K562 (cell line): ENCODE results near the gene SLC2A8. TPM values are rescaled to one million over a fixed set of nuclear protein-coding genes. Genes with fewer than 3 reads are reported as not detected.
A peak's percentile ranks its signal among the peaks of the same experiment; 100 is the strongest.

Experiments used
- CBX3 ChIP-seq, 2 experiments: IDR thresholded peaks; 1 replicate in 1 of 2; 2 replicates in 1 of 2; pipeline ENCODE4 v1.6.1; 2012; ENCODE audit warnings: inconsistent platforms in 2 of 2, low read length in 2 of 2, borderline replicate concordance in 1 of 2, control low read depth in 1 of 2
- CTBP1 ChIP-seq: fragments of 450-650 bp; IDR thresholded peaks from 2 replicates; pipeline ENCODE4 v1.6.1; 2016; ENCODE audit warnings: borderline replicate concordance
- DDX20 ChIP-seq: fragments of 450-650 bp; IDR thresholded peaks from 2 replicates; pipeline ENCODE4 v1.6.1; 2016; ENCODE audit warnings: missing genetic modification characterization, low read depth, mild to moderate bottlenecking, missing compliant biosample characterization, moderate library complexity
- MIER1 ChIP-seq: fragments of 450-650 bp; IDR thresholded peaks from 2 replicates; pipeline ENCODE4 v1.6.1; 2016; ENCODE audit warnings: antibody characterized with exemption, mild to moderate bottlenecking, low read depth
- XRCC5 ChIP-seq: fragments of 200-400 bp; formaldehyde crosslinking; IDR thresholded peaks from 2 replicates; pipeline ENCODE4 v1.6.1; 2017; ENCODE audit warnings: low read depth, mild to moderate bottlenecking, low read length
- ZBTB7A ChIP-seq: IDR thresholded peaks from 2 replicates; pipeline ENCODE4 v1.6.1; 2011; ENCODE audit warnings: low read depth, mild to moderate bottlenecking, low read length, moderate library complexity, borderline replicate concordance; ENCODE audit not compliant: control insufficient read depth
- ZNF197 ChIP-seq: fragments of 200-800 bp; sonication (Bioruptor generic); IDR thresholded peaks from 2 replicates; pipeline ENCODE4 v1.6.1; 2016; ENCODE audit warnings: low read depth, missing genetic modification characterization, missing compliant biosample characterization
- ZNF444 ChIP-seq: fragments of 250-450 bp; sonication (Bioruptor Pico); IDR thresholded peaks from 2 replicates; pipeline ENCODE4 v1.4.0; 2020; ENCODE audit warnings: mild to moderate bottlenecking, moderate library complexity
- ZNF507 ChIP-seq: conservative IDR thresholded peaks from 2 replicates; pipeline ENCODE4 v1.6.1; 2017; ENCODE audit warnings: missing genetic modification characterization, missing compliant biosample characterization
- polyA plus RNA-seq, 8 experiments: library from polyadenylated mRNA; depleted of rRNA in 4 of 8; stranded (reverse) in 5 of 8; unstranded in 3 of 8; fragments of >200 nt; fragmentation: Nextera tagmentation in 2 of 8; fragmentation: Illumina TruSeq in 1 of 8; extraction: Ambion mirVana in 2 of 8; extraction: Trizol in 1 of 8; gene quantifications; 2 replicates each; pipeline versions ENCODE4 v1.2.1 to v1.2.3, GENCODE V29; 2011 to 2014; ENCODE audit warnings: inconsistent platforms in 1 of 8, missing spikeins in 1 of 8
- total RNA-seq, 7 experiments: library from RNA; depleted of rRNA in 6 of 7; stranded (reverse); fragments of >200 nt in 6 of 7; fragmentation: Illumina TruSeq in 2 of 7; extraction: Trizol in 2 of 7; gene quantifications; 2 replicates each; pipeline versions ENCODE4 v1.2.1 to v1.2.3, GENCODE V29; 2011 to 2021; ENCODE audit warnings: low replicate concordance in 1 of 7
- TF ChIP-seq, protein P1 (sequence below): fragments of 450-650 bp; IDR thresholded peaks from 2 replicates; pipeline ENCODE4 v1.6.1; 2014; ENCODE audit warnings: low read depth, mild to moderate bottlenecking, moderate library complexity, borderline replicate concordance

SLC2A8 gene
- total and polyA plus RNA-seq, 9 of the 15 experiments (the other 6 are each of a cell fraction or from before 2014, with no cell fraction given) = 0.13 to 12.9 (median 5.2) TPM

DNA sequence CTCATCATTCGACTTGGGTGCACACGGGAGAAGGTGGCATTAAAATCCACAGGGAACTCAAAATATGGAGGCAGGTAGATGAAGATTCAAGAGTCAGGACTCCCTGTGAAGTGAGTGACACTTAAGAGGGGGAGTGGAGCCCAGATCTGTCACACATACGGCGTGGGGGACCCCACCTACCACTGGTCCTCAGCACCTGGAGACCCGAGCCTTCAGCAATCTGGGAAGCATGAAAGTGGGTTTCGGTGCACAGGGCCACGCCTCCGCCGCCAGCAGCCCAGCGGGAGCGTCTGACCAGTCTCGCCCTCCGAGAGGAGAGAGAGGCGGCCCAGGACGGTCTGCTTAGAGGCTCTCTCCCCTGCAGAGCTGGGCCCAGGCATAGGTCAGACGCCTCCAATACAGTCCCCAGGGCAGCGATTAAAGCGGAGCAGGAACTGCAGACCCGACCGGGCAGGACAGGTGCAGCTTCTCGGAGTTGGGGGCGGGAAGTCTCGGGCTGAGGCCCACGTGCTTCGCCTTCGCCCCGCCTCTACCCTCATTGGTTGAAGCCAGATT, 639 bp upstream of the SLC2A8 start (continued):
- no peak for TF ChIP-seq ZBTB7A
- no peak for TF ChIP-seq DDX20 (tag)
- peak in 1 of 2 experiments; percentile 47; a peak in 1 of 3 replicates for TF ChIP-seq CBX3 (IDR thresholded peaks at IDR 0.05; ENCODE audit: borderline replicate concordance in 1 of 2, low read length in 2 of 2)
- no peak for TF ChIP-seq MIER1
- no peak for TF ChIP-seq CTBP1
- no peak for TF ChIP-seq ZNF444 (CRISPR knock-in tag)
- no peak for TF ChIP-seq ZNF197
- TF ChIP-seq ZNF507 (tag) = no peak
- TF ChIP-seq XRCC5 = 0 out of 2 replicates have a peak, but pooled peaks have one; percentile 16
- TF ChIP-seq, protein P1, sequence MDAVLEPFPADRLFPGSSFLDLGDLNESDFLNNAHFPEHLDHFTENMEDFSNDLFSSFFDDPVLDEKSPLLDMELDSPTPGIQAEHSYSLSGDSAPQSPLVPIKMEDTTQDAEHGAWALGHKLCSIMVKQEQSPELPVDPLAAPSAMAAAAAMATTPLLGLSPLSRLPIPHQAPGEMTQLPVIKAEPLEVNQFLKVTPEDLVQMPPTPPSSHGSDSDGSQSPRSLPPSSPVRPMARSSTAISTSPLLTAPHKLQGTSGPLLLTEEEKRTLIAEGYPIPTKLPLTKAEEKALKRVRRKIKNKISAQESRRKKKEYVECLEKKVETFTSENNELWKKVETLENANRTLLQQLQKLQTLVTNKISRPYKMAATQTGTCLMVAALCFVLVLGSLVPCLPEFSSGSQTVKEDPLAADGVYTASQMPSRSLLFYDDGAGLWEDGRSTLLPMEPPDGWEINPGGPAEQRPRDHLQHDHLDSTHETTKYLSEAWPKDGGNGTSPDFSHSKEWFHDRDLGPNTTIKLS = peak; percentile 42; the same call in 1 of the 2 replicates
